Measurements from ENCODE around the gene NAXD.

NAXD gene

DNA sequence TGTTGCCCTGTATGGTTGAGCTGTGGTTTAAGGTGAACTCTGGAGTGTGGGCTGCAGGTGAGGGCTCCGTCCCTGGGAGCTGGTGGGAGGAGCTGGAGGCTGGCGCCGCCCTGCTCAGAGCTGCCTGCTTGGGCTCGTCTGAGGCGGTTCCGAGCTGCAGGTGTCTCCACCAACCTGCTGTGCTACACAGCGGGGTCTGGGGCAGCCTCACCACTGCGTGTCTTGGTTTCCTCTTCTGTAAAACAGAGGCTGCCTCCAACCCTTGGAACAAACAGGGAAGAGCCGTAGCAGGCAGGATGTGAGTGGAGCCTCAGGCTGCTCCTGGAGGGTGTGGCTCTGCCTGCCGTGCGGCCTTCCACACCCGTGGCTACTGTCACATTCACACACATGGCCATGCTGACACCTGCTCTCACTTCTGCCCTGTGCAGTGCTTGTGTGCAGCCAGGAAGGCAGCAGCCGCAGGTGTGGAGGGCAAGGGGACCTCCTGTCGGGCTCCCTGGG, 21.4 kb downstream of the NAXD start:
- Histone ChIP-seq H3K27me3 (replicated peaks; ENCODE audit: control insufficient read depth, insufficient read depth, low read length, poor library complexity, severe bottlenecking) (no peaks in the 10 kb centered on the region), H3K4me1 (ENCODE audit: control insufficient read depth, insufficient read depth, low read length, poor library complexity, severe bottlenecking) (no peaks in the 10 kb centered on the region), H3K36me3 (ENCODE audit: control insufficient read depth, insufficient read depth, low read length) (peaks cover 74% of the 10 kb centered on the region), H3K4me3 (ENCODE audit: insufficient read depth, low read depth, low read length, poor library complexity, severe bottlenecking) (no peak overlapping the region), H3K27ac (ENCODE audit: insufficient read depth, low read length, poor library complexity, severe bottlenecking) (no peak overlapping the region), H3K9me3 (ENCODE audit: control insufficient read depth, low read length) (no peaks in the 10 kb centered on the region)
- DNase-seq: no peak

DNA sequence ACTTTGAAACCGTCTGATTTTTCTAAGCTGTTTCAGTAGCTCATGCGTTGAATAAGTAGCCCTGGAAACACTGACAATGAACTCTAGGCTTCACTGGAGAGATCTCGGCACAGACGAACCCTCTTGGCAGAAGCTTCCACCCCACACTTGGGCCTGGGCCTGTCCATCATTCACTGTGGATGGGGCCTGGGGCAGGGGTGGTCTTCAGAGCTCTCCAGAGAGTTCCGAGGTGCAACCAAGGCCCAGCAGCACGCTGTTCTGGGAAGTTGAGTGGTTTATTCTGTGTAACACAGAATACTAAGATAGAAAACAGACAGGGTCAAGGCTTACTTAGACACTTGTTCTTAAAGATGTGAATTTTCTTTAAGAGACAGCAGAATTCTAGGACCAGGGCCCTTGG, 21.9 kb downstream of the NAXD start:
- H3K27ac ChIP-seq (ENCODE audit: insufficient read depth, low read length, poor library complexity, severe bottlenecking): no peak overlapping the region
- H3K27me3 ChIP-seq (replicated peaks; ENCODE audit: control insufficient read depth, insufficient read depth, low read length, poor library complexity, severe bottlenecking): no peaks in the 10 kb centered on the region
- no peak for DNase-seq
- H3K4me1 ChIP-seq (ENCODE audit: control insufficient read depth, insufficient read depth, low read length, poor library complexity, severe bottlenecking): no peaks in the 10 kb centered on the region
- H3K36me3 ChIP-seq (ENCODE audit: control insufficient read depth, insufficient read depth, low read length): peaks cover 79% of the 10 kb centered on the region
- no peak overlapping the region for H3K4me3 ChIP-seq (ENCODE audit: insufficient read depth, low read depth, low read length, poor library complexity, severe bottlenecking)
- no peaks in the 10 kb centered on the region for H3K9me3 ChIP-seq (ENCODE audit: control insufficient read depth, low read length)

DNA sequence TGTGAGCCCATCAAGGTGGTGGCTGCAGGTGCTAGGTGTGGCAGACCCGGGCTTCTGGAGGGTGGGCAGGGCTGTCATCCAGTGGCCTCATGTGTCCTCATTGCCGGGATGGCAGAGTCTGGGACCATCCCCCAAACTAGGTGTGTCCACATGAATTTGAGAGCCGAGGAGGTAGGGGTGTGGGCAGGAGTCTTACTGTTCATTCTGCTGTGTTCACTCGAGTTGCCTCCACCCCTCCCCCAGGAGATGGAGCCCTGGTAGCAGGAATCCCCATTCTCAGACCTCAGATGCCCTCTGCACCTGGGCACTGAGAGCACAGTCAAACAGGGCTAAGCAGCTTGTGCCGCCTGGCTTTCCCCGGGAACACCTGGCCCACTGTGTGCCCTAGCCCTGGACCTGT, 22.4 kb downstream of the NAXD start:
- no peaks in the 10 kb centered on the region for H3K4me1 ChIP-seq (ENCODE audit: control insufficient read depth, insufficient read depth, low read length, poor library complexity, severe bottlenecking)
- peaks cover 84% of the 10 kb centered on the region for H3K36me3 ChIP-seq (ENCODE audit: control insufficient read depth, insufficient read depth, low read length)
- no peaks in the 10 kb centered on the region for H3K27me3 ChIP-seq (replicated peaks; ENCODE audit: control insufficient read depth, insufficient read depth, low read length, poor library complexity, severe bottlenecking)

DNA sequence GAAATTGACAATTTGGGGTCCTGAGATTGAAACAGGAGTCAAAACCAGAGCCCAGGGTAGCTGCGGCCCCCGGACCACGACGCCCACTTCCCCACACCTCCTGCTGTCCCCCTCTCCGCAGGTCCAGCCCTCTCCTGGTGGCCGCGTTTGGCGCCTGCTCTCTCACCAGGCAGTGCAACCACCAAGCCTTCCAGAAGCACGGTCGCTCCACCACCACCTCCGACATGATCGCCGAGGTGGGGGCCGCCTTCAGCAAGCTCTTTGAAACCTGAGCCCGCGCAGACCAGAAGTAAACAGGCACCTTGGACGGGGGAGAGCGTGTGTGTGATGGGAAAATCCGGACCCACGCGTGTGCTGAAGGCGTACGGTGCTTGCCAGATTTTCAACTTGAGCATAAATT, 22.9 kb downstream of the NAXD start:
- H3K4me3 ChIP-seq (ENCODE audit: insufficient read depth, low read depth, low read length, poor library complexity, severe bottlenecking): no peak overlapping the region
- no peaks in the 10 kb centered on the region for H3K27me3 ChIP-seq (replicated peaks; ENCODE audit: control insufficient read depth, insufficient read depth, low read length, poor library complexity, severe bottlenecking)
- no peak overlapping the region for H3K27ac ChIP-seq (ENCODE audit: insufficient read depth, low read length, poor library complexity, severe bottlenecking)
- no peak for DNase-seq
- H3K9me3 ChIP-seq (ENCODE audit: control insufficient read depth, low read length): no peaks in the 10 kb centered on the region
- H3K36me3 ChIP-seq (ENCODE audit: control insufficient read depth, insufficient read depth, low read length): peaks cover 89% of the 10 kb centered on the region
- no peaks in the 10 kb centered on the region for H3K4me1 ChIP-seq (ENCODE audit: control insufficient read depth, insufficient read depth, low read length, poor library complexity, severe bottlenecking)

More for the DNA sequence above, 22.4 kb downstream of the NAXD start:
- no peak for DNase-seq
- Histone ChIP-seq H3K4me3 (ENCODE audit: insufficient read depth, low read depth, low read length, poor library complexity, severe bottlenecking) (no peak overlapping the region), H3K27ac (ENCODE audit: insufficient read depth, low read length, poor library complexity, severe bottlenecking) (no peak overlapping the region), H3K9me3 (ENCODE audit: control insufficient read depth, low read length) (no peaks in the 10 kb centered on the region)

DNA sequence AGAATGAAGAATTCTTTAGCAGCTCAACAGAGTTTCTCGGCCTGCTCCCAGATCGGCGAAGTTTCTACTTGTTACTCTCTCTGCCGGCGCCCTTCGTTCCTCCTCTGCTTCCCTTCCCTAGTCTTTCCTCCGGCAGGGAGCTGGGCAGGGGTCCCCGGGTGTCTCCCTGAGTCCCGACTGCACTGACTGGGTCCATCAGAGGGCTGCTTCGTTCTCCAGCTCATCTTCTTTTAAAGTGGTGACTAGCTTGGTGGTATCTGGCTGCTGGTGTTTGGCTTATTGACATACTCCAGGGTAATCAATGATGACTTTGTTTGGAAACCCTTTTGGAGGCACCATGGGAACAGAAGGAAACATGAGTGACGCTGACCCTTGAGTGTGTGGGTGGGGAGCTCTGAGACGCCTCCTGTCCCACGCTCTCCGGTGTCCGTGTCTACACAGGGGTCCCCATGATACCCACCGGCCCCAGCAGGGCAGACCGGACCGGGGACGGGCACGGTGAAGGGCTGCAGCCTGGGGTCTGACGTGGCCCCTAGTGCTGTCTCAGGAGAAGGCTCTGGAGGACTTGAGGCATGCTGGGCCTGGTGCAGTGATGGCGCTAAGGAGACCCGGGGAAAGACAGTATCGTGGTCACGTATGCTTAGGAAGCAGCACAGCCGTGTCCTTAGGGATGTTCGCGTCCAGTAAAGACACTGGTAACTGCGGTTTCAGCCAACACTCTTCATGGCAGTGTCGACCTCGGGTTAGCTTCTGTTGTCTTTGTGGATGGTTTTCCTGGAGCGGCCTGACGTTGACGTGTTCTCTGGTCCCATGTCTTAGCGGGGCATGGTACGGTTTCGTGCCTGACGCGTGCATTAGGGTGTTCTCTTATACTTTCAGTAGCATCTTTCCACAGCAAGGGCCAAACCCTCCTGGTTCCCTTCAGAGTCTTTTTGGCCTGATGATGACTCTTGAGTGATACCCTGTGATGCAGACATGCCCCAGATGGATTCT, 23.8 kb downstream of the NAXD start:
- H3K27ac ChIP-seq (ENCODE audit: insufficient read depth, low read length, poor library complexity, severe bottlenecking): no peak overlapping the region
- no peak overlapping the region for H3K4me3 ChIP-seq (ENCODE audit: insufficient read depth, low read depth, low read length, poor library complexity, severe bottlenecking)
- H3K9me3 ChIP-seq (ENCODE audit: control insufficient read depth, low read length): no peaks in the 10 kb centered on the region
- no peaks in the 10 kb centered on the region for H3K27me3 ChIP-seq (replicated peaks; ENCODE audit: control insufficient read depth, insufficient read depth, low read length, poor library complexity, severe bottlenecking)
- H3K36me3 ChIP-seq (ENCODE audit: control insufficient read depth, insufficient read depth, low read length): peaks cover 92% of the 10 kb centered on the region
- DNase-seq: no peak
- no peaks in the 10 kb centered on the region for H3K4me1 ChIP-seq (ENCODE audit: control insufficient read depth, insufficient read depth, low read length, poor library complexity, severe bottlenecking)

DNA sequence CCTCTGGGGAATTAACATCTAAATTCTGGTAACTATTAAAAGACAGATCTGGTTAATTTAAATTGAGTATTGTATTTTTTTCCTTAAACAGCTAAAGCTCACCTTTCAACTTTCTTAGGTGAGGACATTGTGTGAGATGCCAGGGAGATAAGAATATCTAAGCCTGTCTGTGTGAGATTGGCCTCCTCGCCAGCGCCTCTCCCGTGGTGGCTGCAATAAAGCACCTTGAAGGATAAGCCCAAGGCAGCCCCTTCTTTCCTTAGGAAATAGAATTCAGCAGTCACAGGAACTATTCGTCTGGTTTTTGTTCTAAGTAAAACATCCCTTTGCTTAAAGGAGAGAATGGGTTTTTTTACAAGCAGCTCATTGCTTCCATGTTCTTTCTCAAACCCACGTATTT, 24.6 kb downstream of the NAXD start:
- Histone ChIP-seq H3K36me3 (ENCODE audit: control insufficient read depth, insufficient read depth, low read length) (peaks cover 88% of the 10 kb centered on the region), H3K9me3 (ENCODE audit: control insufficient read depth, low read length) (no peaks in the 10 kb centered on the region), H3K27ac (ENCODE audit: insufficient read depth, low read length, poor library complexity, severe bottlenecking) (no peak overlapping the region), H3K4me3 (ENCODE audit: insufficient read depth, low read depth, low read length, poor library complexity, severe bottlenecking) (no peak overlapping the region), H3K4me1 (ENCODE audit: control insufficient read depth, insufficient read depth, low read length, poor library complexity, severe bottlenecking) (no peaks in the 10 kb centered on the region), H3K27me3 (replicated peaks; ENCODE audit: control insufficient read depth, insufficient read depth, low read length, poor library complexity, severe bottlenecking) (no peaks in the 10 kb centered on the region)
- no peak for DNase-seq

DNA sequence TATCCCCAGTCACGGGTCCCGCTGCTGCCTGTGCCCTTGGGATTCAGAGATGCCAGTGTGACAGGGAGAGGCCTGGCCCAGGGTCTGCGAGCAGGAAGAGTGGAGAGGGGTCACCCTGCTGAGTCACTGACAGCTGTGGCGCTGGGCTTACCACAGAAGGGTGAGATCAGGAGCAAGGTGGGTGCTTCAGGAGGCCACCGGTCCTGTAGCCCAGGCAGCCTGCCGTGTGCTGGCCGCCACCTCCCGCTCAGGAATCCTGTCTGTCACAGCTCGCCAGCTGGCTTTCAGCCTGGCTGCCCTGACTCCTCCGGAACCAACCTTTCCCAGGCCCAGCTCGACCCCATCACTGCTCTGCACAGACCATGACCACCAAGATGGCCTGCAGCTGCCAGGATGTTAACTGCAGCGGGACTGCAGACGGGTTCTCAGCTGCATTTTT, 25.3 kb downstream of the NAXD start:
- H3K27me3 ChIP-seq (replicated peaks; ENCODE audit: control insufficient read depth, insufficient read depth, low read length, poor library complexity, severe bottlenecking): no peaks in the 10 kb centered on the region

DNA sequence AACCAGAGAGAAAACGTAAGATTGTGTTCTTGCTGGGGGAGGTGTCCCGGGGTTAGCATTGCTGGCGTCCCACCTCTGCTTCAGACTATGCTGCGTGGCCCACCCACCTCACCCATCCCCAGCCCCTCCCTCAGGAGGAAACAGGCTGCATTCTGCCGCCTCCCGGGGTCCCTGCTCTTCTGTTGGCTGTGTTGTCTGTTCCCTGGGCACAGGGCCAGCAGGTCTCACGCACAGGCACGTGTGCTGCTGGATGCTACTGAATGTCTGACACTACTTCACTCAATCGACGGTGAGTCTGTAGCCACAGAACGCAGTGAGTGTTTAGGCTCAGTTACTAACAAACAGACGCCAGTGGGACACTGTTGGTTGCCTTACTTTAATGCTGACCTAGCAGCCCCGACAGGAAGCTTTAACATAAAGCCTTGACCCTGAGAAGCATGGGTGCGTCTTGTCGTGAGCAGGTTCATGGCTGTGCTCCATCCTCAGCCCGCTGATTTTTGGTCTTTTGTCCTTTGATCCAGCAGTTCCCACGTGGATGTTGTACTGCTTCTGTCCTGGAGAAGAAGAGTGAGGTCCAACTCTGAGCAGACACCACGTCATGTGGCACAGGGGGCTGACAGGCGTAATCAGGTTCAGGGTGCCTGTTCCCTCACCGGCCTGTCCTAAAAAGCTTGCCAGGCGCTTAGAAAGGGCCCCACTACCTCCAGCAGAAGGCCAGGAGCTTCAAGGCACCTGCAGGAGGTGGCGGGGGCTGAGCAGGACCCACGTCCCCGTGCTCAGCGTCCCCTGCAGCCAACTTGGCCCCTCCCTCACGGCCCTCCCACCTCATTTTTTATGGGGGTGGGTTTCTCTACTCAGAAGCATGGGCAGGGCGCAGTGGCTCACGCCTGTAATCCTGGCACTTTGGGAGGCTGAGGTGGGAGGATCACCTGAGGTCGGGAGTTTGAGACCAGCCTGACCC, 26.0 kb downstream of the NAXD start:
- H3K27ac ChIP-seq (ENCODE audit: insufficient read depth, low read length, poor library complexity, severe bottlenecking): no peak overlapping the region
- no peak for DNase-seq
- peaks cover 6% of the 10 kb centered on the region for H3K4me1 ChIP-seq (ENCODE audit: control insufficient read depth, insufficient read depth, low read length, poor library complexity, severe bottlenecking)
- no peaks in the 10 kb centered on the region for H3K9me3 ChIP-seq (ENCODE audit: control insufficient read depth, low read length)
- H3K36me3 ChIP-seq (ENCODE audit: control insufficient read depth, insufficient read depth, low read length): peaks cover 79% of the 10 kb centered on the region
- H3K27me3 ChIP-seq (replicated peaks; ENCODE audit: control insufficient read depth, insufficient read depth, low read length, poor library complexity, severe bottlenecking): no peaks in the 10 kb centered on the region
- H3K4me3 ChIP-seq (ENCODE audit: insufficient read depth, low read depth, low read length, poor library complexity, severe bottlenecking): no peak overlapping the region

More for the DNA sequence above, 25.3 kb downstream of the NAXD start:
- DNase-seq: no peak
- H3K9me3 ChIP-seq (ENCODE audit: control insufficient read depth, low read length): no peaks in the 10 kb centered on the region
- H3K4me1 ChIP-seq (ENCODE audit: control insufficient read depth, insufficient read depth, low read length, poor library complexity, severe bottlenecking): peaks cover 6% of the 10 kb centered on the region
- H3K4me3 ChIP-seq (ENCODE audit: insufficient read depth, low read depth, low read length, poor library complexity, severe bottlenecking): no peak overlapping the region
- H3K36me3 ChIP-seq (ENCODE audit: control insufficient read depth, insufficient read depth, low read length): peaks cover 82% of the 10 kb centered on the region
- H3K27ac ChIP-seq (ENCODE audit: insufficient read depth, low read length, poor library complexity, severe bottlenecking): no peak overlapping the region

DNA sequence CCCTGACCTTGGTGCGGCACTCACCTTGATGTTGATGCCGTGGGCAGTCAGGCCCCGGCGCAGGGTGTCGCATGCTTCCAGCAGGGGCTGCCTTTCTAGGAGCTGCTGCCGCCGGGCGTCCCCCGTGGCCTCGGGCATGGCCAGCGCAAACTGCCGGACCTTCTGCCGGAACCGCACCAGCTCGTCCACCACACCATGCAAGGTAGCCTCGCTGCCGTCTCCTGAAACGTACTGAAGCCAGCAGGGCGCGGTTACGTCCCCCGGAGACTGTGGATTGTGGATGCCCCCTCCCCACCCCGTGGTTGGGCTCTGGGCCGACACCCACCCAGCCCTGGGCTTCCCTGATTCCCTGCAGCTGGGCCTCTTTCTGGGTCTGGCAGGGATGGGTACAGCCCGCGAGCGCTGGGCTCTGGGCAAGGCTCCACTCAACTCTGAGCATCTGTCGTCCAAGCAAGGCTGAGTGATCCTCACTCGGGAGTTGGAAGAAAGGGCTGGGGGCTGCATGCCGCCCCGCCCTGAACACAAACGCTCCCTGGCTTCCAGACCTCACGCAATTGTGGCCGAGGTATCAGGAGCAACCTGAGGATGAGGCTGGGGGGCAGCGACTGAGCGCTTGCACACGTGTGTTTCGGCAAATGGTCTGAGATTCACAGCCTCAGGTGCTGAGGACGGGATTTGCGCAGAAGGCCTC, 27.1 kb downstream of the NAXD start:
- no peaks in the 10 kb centered on the region for H3K27me3 ChIP-seq (replicated peaks; ENCODE audit: control insufficient read depth, insufficient read depth, low read length, poor library complexity, severe bottlenecking)
- H3K9me3 ChIP-seq (ENCODE audit: control insufficient read depth, low read length): no peaks in the 10 kb centered on the region
- H3K36me3 ChIP-seq (ENCODE audit: control insufficient read depth, insufficient read depth, low read length): peaks cover 70% of the 10 kb centered on the region
- H3K27ac ChIP-seq (ENCODE audit: insufficient read depth, low read length, poor library complexity, severe bottlenecking): no peak overlapping the region
- H3K4me3 ChIP-seq (ENCODE audit: insufficient read depth, low read depth, low read length, poor library complexity, severe bottlenecking): no peak overlapping the region
- peaks cover 6% of the 10 kb centered on the region for H3K4me1 ChIP-seq (ENCODE audit: control insufficient read depth, insufficient read depth, low read length, poor library complexity, severe bottlenecking)
- DNase-seq: no peak

Measured in effector memory CD4-positive, alpha-beta T cell (primary cell).